HCT116 (cell line): ENCODE measurements around the gene PXN. TPM values are rescaled to one million over a fixed set of nuclear protein-coding genes. Genes with fewer than 3 reads are reported as not detected.

Experiments used
- ATAC-seq: fragments of 200-7000 bp; cut with Tn5 transposase; 2 replicates; pipeline ENCODE4 v1.9.1; 2020; ENCODE audit warnings: mild to moderate bottlenecking, moderate library complexity
- BruUV-seq: library from RNA; stranded (reverse); fragments of 400-500 nt; replicated peaks from 2 replicates; lab custom pipeline; 2021; lab: Mats Ljungman, UMichigan
- CTCF ChIA-PET: fragments of 300-600 bp; sonication (Branson Sonifier 250); formaldehyde crosslinking; loops from one replicate; lab custom pipeline; 2021; ENCODE audit warnings: antibody characterized with exemption; lab: Charles Lee
- POLR2A ChIA-PET: fragments of 300-600, 350-600 bp; sonication (Branson Sonifier 250); formaldehyde crosslinking; loops from one replicate; lab custom pipeline; 2021; ENCODE audit warnings: antibody characterized with exemption; lab: Charles Lee
- RAD21 ChIA-PET, 2 experiments: fragments of 300-600 bp; sonication (Branson Sonifier 250); formaldehyde crosslinking; loops; one replicate each; lab custom pipeline; 2023; ENCODE audit warnings: low total read pairs in 2 of 2; ENCODE audit not compliant: uncharacterized antibody in 2 of 2, unreplicated experiment in 2 of 2, low non-redundant PET in 1 of 2; lab: Charles Lee
- DNase-seq: peaks from one replicate; pipeline ENCODE4 v3.0.0-alpha.2; 2010; ENCODE audit warnings: low read depth, low spot score
- H2AFZ ChIP-seq: fragments of 200-600 bp; shearing (Covaris generic), sonication (generic); 2 replicates; pipeline ENCODE4 v1.6.1; 2017; ENCODE audit warnings: low read depth, mixed run types, mixed read lengths, antibody characterized with exemption, low read length; ENCODE audit not compliant: poor library complexity, severe bottlenecking
- H3K27ac ChIP-seq: 2 replicates; pipeline ENCODE4 v1.5.1; 2012; ENCODE audit warnings: low read depth, low read length
- H3K27me3 ChIP-seq: fragments of 200-600 bp; sonication (generic); 2 replicates; pipeline ENCODE4 v1.6.1; 2016; ENCODE audit warnings: mixed run types, low read length, mixed read lengths; ENCODE audit not compliant: insufficient read depth
- H3K36me3 ChIP-seq, 2 experiments: fragments of 200-500 bp in 1 of 2; fragments of 200-600 bp in 1 of 2; sonication (Bioruptor generic) in 1 of 2; sonication (generic) in 1 of 2; 2 replicates each; pipeline versions ENCODE4 v1.5.1 to v1.6.1; 2014 to 2016; ENCODE audit warnings: low read length in 2 of 2, inconsistent platforms in 1 of 2, mixed read lengths in 1 of 2, mixed run types in 1 of 2; ENCODE audit not compliant: insufficient read depth in 2 of 2, control insufficient read depth in 1 of 2
- H3K4me1 ChIP-seq, 2 experiments: fragments of 200-600 bp in 1 of 2; sonication (generic) in 1 of 2; 2 replicates each; pipeline versions ENCODE4 v1.5.1 to v1.6.1; 2012 to 2017; ENCODE audit warnings: low read length in 2 of 2, inconsistent platforms in 1 of 2, mild to moderate bottlenecking in 1 of 2, mixed read lengths in 1 of 2, mixed run types in 1 of 2, moderate library complexity in 1 of 2; ENCODE audit not compliant: insufficient read depth in 2 of 2, control insufficient read depth in 1 of 2
- H3K4me2 ChIP-seq: fragments of 200-600 bp; sonication (generic); 2 replicates; pipeline ENCODE4 v1.6.1; 2017; ENCODE audit warnings: mixed run types, low read length, mixed read lengths
- H3K4me3 ChIP-seq, 2 experiments: fragments of 200-600 bp in 1 of 2; sonication (generic) in 1 of 2; replicated peaks in 1 of 2; 2 replicates each; pipeline ENCODE4 v1.5.1; 2011 to 2016; ENCODE audit warnings: low read length in 2 of 2, control low read depth in 1 of 2, low read depth in 1 of 2, mild to moderate bottlenecking in 1 of 2, mixed read lengths in 1 of 2, mixed run types in 1 of 2
- H3K79me2 ChIP-seq: fragments of 200-600 bp; sonication (generic); 2 replicates; pipeline ENCODE4 v1.6.1; 2017; ENCODE audit warnings: mild to moderate bottlenecking, mixed run types, low read length, moderate library complexity, mixed read lengths; ENCODE audit not compliant: insufficient read depth
- H3K9ac ChIP-seq: fragments of 200-600 bp; sonication (generic); 2 replicates; pipeline ENCODE4 v1.6.1; 2016; ENCODE audit warnings: low read length, mixed read lengths
- H3K9me2 ChIP-seq: fragments of 200-600 bp; sonication (generic), shearing (Covaris generic); 2 replicates; pipeline ENCODE4 v1.6.1; 2017; ENCODE audit warnings: mixed run types, mild to moderate bottlenecking, moderate library complexity; ENCODE audit not compliant: insufficient read depth
- H3K9me3 ChIP-seq, 2 experiments: fragments of 200-500 bp in 1 of 2; fragments of 200-600 bp in 1 of 2; sonication (Bioruptor generic) in 1 of 2; sonication (generic) in 1 of 2; 2 replicates each; pipeline ENCODE4 v1.6.1; 2014 to 2017; ENCODE audit warnings: low read length in 2 of 2, mixed read lengths in 2 of 2, inconsistent platforms in 1 of 2, low read depth in 1 of 2, mild to moderate bottlenecking in 1 of 2, mixed run types in 1 of 2, moderate library complexity in 1 of 2; ENCODE audit not compliant: control insufficient read depth in 1 of 2, insufficient read depth in 1 of 2
- H4K20me1 ChIP-seq: fragments of 200-600 bp; sonication (generic), shearing (Covaris generic); 2 replicates; pipeline ENCODE4 v1.6.1; 2017; ENCODE audit warnings: mixed run types, mild to moderate bottlenecking, moderate library complexity; ENCODE audit not compliant: insufficient read depth
- CBX3 ChIP-seq: IDR thresholded peaks from 2 replicates; pipeline ENCODE4 v1.6.1; 2012; ENCODE audit warnings: low read depth
- EZH2 ChIP-seq: fragments of 200-600 bp; sonication (generic); IDR thresholded peaks from 2 replicates; pipeline ENCODE4 v1.6.1; 2017; ENCODE audit warnings: antibody characterized with exemption, mixed run types
- SP1 ChIP-seq: IDR thresholded peaks from 2 replicates; pipeline ENCODE4 v1.6.1; 2012; ENCODE audit warnings: low read depth
- ZNF274 ChIP-seq: fragments of 200-500 bp; sonication (Bioruptor generic); IDR thresholded peaks from 2 replicates; pipeline ENCODE4 v1.6.1; 2014; ENCODE audit warnings: mild to moderate bottlenecking, low read depth, low read length, inconsistent platforms
- intact Hi-C: fragments of 100-400 bp; cut with micrococcal nuclease; formaldehyde crosslinking; loops from 2 replicates; pipeline ENCODE4 v1.10.0; 2022
- total RNA-seq: library from RNA; stranded (reverse); gene quantifications from one replicate; pipeline ENCODE4 v1.2.1, GENCODE V29; 2021; ENCODE audit not compliant: unreplicated experiment
- TF ChIP-seq, protein P1 (sequence below): IDR thresholded peaks from 2 replicates; pipeline ENCODE4 v1.6.1; 2012

Gene PXN
- total RNA-seq, 1 experiment from 2014 or later = 211 TPM

DNA sequence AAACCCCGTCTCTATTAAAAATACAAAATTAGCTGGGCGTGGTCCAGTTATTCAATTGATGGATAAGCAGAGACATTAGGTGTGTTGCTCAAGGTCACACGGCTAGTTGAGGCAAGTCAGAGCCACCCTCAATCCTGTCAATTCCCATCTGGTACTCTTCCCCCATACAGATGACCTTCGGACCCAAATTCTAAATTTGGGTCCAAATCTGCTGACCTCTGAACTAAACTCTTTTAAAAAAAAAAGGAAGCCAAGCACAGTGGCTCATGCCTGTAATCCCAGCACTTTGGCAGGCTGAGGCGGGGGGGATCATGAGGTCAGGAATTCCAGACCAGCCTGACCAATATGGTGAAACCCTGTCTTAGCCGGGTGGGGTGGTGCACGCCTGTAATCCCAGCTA, 94.9 kb downstream of the PXN start:
- ChIA-PET POLR2A (interaction anchor here (2.8 kb wide), 1 partner anchor 30 kb away, joined by 8 read pairs; the partner anchor contains the start of gene RPLP0), RAD21 (no interaction called here)
- H3K79me2 ChIP-seq = peaks cover 38% of the 10 kb centered on the region
- no peaks in the 10 kb centered on the region for H3K9me3 ChIP-seq
- H3K9me2 ChIP-seq = no peaks in the 10 kb centered on the region
- peaks cover 58 to 70% of the 10 kb centered on the region in 2 experiments; a peak in 3 of 4 replicates for H3K36me3 ChIP-seq
- no peak overlapping the region for H3K4me2 ChIP-seq
- no peak overlapping the region for H3K4me3 ChIP-seq
- H3K27ac ChIP-seq = no peak overlapping the region
- intact Hi-C loops = loop anchor here (5.0 kb wide), 1 partner anchor 33 kb away; no protein-coding TSS in a partner anchor
- no peak for ATAC-seq
- H4K20me1 ChIP-seq = no peaks in the 10 kb centered on the region
- H3K27me3 ChIP-seq = no peaks in the 10 kb centered on the region
- H3K9ac ChIP-seq = no peak overlapping the region
- DNase-seq = no peak
- no peaks in the 10 kb centered on the region for H3K4me1 ChIP-seq
- no peak overlapping the region for H2AFZ ChIP-seq
- BruUV-seq = no TSS peak
- TF ChIP-seq ZNF274 (no peak), EZH2 (no peak), SP1 (no peak)
- TF ChIP-seq, protein P1, sequence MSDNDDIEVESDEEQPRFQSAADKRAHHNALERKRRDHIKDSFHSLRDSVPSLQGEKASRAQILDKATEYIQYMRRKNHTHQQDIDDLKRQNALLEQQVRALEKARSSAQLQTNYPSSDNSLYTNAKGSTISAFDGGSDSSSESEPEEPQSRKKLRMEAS = no peak
- TF ChIP-seq, all 23 proteins: peak for 0
- CTCF ChIA-PET = no interaction called here

DNA sequence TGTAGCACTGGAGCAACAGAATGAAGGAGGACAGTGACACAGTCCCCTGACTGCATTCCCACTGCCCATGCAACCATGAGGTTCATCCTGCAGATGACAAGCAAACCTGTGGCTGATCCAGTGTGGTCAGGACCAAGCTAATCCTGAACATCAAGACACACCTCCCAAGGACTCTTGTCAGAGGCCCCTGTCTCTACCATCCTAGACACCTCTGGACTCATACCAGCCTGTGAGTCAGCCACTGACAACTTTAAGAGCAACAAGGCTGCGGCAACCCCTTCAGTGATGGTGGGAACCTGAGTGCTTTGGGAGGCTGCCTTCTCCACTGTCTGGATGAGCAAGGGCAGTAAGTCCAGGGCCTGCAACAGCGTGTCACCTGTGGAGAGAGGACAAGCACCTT, 95.6 kb downstream of the PXN start:
- Histone ChIP-seq H3K27me3 (no peaks in the 10 kb centered on the region), H3K4me3 (no peak overlapping the region), H3K9ac (no peak overlapping the region), H3K36me3 (peaks cover 51 to 67% of the 10 kb centered on the region in 2 experiments; a peak in 3 of 4 replicates), H3K9me2 (no peaks in the 10 kb centered on the region), H3K4me1 (no peaks in the 10 kb centered on the region), H3K79me2 (peaks cover 35% of the 10 kb centered on the region), H4K20me1 (no peaks in the 10 kb centered on the region), H3K27ac (no peak overlapping the region), H3K4me2 (no peak overlapping the region), H3K9me3 (no peaks in the 10 kb centered on the region), H2AFZ (no peak overlapping the region)
- BruUV-seq = no TSS peak
- peak; percentile 12; the same call in 1 of the 2 replicates for ATAC-seq
- ChIA-PET RAD21 (no interaction called here), CTCF (no interaction called here), POLR2A (no interaction called here)
- no peak for TF ChIP-seq CBX3
- DNase-seq = no peak
- intact Hi-C loops = loop anchor here (5.0 kb wide), 1 partner anchor 33 kb away; no protein-coding TSS in a partner anchor
